Measurements from ENCODE around the gene CD40.

DNA sequence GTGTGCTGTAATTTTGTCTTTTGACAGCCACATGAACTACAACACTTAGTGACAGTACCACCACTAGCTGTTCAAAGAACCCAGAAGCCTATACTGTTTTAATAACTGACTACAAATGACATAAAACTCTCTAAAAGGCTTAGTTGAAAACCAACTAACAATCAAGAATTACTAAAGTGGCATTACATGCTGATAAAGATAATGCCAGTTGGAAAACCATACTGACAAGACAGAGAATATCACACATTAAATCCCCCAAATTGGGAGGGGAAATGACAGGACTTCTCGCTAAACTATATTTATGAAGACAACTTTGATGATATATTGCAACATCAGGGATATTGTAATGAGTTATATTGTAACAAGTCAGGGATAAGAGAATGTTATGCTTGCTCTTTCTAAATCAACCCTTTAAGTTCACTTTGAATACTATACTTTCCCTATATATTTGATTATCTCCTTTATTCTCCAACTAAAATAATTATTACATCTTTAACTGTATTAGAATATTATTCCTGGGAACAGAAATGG is 34.5 kb upstream of the CD40 start:
- no peak for TF ChIP-seq REST (IDR thresholded peaks at IDR 0.05; ENCODE audit: low read depth)
- no peak for TF ChIP-seq RAD21 (IDR thresholded peaks at IDR 0.05; ENCODE audit: low read depth)
- no peak for TF ChIP-seq EP300 (IDR thresholded peaks at IDR 0.05; ENCODE audit: borderline replicate concordance)
- TF ChIP-seq, protein P1, sequence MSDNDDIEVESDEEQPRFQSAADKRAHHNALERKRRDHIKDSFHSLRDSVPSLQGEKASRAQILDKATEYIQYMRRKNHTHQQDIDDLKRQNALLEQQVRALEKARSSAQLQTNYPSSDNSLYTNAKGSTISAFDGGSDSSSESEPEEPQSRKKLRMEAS (IDR thresholded peaks at IDR 0.05), result no peak
- TF ChIP-seq TAF1 (IDR thresholded peaks at IDR 0.05; ENCODE audit: low read depth), result no peak
- no peak for TF ChIP-seq CEBPB (IDR thresholded peaks at IDR 0.05)
- no peak for TF ChIP-seq CREB1 (IDR thresholded peaks at IDR 0.05; ENCODE audit: low read depth)
- no peak for TF ChIP-seq TEAD4 (IDR thresholded peaks at IDR 0.05)
- TF ChIP-seq YY1 (IDR thresholded peaks at IDR 0.05; ENCODE audit: low read depth), result no peak
- no peak for TF ChIP-seq EGR1 (IDR thresholded peaks at IDR 0.05)
- TF ChIP-seq FOXM1 (IDR thresholded peaks at IDR 0.05; ENCODE audit: borderline replicate concordance, low read depth), result no peak

All from Ishikawa (cell line).